ENCODE data around the gene PAK1.

DNA sequence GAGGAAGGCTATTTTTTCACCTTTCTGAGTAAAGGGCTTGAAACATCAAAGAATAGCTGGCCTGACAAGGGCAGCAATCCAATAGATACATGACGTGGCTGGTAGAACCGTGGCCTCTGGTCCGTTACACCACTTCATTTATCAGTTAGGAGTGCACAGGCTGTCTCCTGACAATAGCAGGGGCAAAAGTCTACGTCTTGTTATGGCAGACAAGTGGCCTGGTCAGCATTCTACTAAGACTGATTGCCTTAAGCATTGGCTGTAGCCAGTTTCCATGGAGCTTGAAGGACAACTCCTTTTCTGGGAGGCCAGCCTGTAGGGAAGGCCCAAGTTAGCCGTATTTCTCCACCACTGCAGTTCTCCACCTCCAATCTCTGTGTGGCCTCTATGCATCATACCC lies 163.2 kb downstream of the PAK1 start:
- TF ChIP-seq, protein P1, sequence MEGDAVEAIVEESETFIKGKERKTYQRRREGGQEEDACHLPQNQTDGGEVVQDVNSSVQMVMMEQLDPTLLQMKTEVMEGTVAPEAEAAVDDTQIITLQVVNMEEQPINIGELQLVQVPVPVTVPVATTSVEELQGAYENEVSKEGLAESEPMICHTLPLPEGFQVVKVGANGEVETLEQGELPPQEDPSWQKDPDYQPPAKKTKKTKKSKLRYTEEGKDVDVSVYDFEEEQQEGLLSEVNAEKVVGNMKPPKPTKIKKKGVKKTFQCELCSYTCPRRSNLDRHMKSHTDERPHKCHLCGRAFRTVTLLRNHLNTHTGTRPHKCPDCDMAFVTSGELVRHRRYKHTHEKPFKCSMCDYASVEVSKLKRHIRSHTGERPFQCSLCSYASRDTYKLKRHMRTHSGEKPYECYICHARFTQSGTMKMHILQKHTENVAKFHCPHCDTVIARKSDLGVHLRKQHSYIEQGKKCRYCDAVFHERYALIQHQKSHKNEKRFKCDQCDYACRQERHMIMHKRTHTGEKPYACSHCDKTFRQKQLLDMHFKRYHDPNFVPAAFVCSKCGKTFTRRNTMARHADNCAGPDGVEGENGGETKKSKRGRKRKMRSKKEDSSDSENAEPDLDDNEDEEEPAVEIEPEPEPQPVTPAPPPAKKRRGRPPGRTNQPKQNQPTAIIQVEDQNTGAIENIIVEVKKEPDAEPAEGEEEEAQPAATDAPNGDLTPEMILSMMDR (IDR thresholded peaks at IDR 0.05), result no peak
- TF ChIP-seq EZH2 (IDR thresholded peaks at IDR 0.05; ENCODE audit: borderline replicate concordance, insufficient read depth, low read depth, low read length, poor library complexity, severe bottlenecking), result no peak

Data from B cell (primary cell).